ENCODE measurements around the gene HELZ2. TPM values are rescaled to one million over a fixed set of nuclear protein-coding genes. Genes with fewer than 3 reads are reported as not detected.

The HELZ2 gene
- total and polyA plus RNA-seq, 2 donors (not counting 1 experiment from before 2014, with no cell fraction given) = 3.3 to 47.6 TPM

DNA sequence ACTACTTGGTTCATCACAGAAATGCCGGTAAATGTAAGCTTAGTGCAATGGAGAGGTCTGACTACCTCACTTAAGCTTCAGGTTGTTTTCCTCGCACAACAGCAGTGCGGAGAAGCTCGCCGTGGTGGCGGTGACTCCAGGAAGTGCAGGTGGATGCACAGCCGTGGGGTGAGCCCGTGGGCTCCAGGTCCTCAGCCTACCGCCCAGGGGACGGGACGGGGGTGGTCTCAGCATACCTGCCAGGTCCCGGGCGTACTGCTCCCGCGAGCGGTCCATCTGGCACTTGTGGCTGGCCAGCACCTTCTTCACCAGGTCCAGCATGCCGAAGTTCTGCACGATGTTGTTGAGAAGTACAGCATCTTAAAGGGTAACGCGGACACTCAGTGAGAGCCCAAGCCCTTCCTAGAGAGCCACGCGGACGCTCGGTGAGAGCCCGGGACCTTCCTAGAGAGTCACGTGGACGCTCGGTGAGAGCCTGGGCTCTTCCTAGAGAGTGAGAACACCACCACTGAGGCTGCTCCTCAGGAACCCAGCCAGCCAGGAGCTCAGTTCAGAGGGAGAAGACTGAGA is 17.8 kb upstream of the HELZ2 start:
- H3K9me3 ChIP-seq (ENCODE audit: control insufficient read depth, insufficient read depth, low read depth, low read length) = no peaks in the 10 kb centered on the region
- no peak for DNase-seq (ENCODE audit: low read depth in 2 of 2)

DNA sequence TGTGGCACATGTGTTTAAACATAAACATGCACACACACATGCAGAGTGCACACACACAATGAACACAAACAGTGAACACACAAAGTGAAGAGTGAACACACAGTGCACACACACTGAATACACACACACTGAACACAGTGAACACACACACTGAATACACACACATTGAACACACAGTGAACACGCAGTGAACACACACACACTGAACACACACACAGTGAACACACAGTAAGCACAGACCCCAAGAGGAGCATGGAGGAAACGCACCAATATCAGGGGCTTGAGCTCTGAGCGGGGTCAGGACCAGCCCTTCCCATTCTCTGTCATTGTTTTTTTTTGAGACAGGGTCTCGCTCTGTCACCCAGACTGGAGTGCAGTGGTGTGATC is 17.1 kb upstream of the HELZ2 start:
- DNase-seq (ENCODE audit: low read depth in 2 of 2) = no peak
- Histone ChIP-seq H2AFZ (ENCODE audit: low read length) (no peak overlapping the region), H3K79me2 (ENCODE audit: control insufficient read depth, insufficient read depth, low read length) (no peaks in the 10 kb centered on the region), H3K9ac (ENCODE audit: insufficient read depth, low read length) (no peak overlapping the region), H3K9me3 (ENCODE audit: control insufficient read depth, insufficient read depth, low read depth, low read length) (no peaks in the 10 kb centered on the region), H3K4me2 (ENCODE audit: extremely low read depth, insufficient read depth, low read length) (no peak overlapping the region), H3K4me1 (ENCODE audit: control insufficient read depth, extremely low read depth, insufficient read depth, low read length) (peaks cover 8% of the 10 kb centered on the region), H3K27ac (ENCODE audit: insufficient read depth, low read length) (no peak overlapping the region), H3K4me3 (replicated peaks in 1 of 4; ENCODE audit: control extremely low read depth in 1 of 4, insufficient read depth in 1 of 4, low read depth in 3 of 4, low read length in 4 of 4) (no peak overlapping the region), H3K36me3 (ENCODE audit: control insufficient read depth, insufficient read depth, low read length) (peaks cover 17% of the 10 kb centered on the region), H4K20me1 (ENCODE audit: control insufficient read depth, extremely low read depth, insufficient read depth, low read length) (no peaks in the 10 kb centered on the region), H3K27me3 (ENCODE audit: control insufficient read depth, insufficient read depth, low read length) (no peaks in the 10 kb centered on the region)
- TF ChIP-seq, protein P1, sequence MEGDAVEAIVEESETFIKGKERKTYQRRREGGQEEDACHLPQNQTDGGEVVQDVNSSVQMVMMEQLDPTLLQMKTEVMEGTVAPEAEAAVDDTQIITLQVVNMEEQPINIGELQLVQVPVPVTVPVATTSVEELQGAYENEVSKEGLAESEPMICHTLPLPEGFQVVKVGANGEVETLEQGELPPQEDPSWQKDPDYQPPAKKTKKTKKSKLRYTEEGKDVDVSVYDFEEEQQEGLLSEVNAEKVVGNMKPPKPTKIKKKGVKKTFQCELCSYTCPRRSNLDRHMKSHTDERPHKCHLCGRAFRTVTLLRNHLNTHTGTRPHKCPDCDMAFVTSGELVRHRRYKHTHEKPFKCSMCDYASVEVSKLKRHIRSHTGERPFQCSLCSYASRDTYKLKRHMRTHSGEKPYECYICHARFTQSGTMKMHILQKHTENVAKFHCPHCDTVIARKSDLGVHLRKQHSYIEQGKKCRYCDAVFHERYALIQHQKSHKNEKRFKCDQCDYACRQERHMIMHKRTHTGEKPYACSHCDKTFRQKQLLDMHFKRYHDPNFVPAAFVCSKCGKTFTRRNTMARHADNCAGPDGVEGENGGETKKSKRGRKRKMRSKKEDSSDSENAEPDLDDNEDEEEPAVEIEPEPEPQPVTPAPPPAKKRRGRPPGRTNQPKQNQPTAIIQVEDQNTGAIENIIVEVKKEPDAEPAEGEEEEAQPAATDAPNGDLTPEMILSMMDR (conservative IDR thresholded peaks at IDR 0.05 in 1 of 2, IDR thresholded peaks at IDR 0.05 in 1 of 2; ENCODE audit: low read depth in 1 of 2, low read length in 2 of 2) = no peak
- TF ChIP-seq EZH2 (IDR thresholded peaks at IDR 0.05; ENCODE audit: low read length, missing control alignments) = no peak

More for the DNA sequence above, 17.8 kb upstream of the HELZ2 start:
- Histone ChIP-seq H3K27me3 (ENCODE audit: control insufficient read depth, insufficient read depth, low read length) (no peaks in the 10 kb centered on the region), H4K20me1 (ENCODE audit: control insufficient read depth, extremely low read depth, insufficient read depth, low read length) (no peaks in the 10 kb centered on the region), H3K4me1 (ENCODE audit: control insufficient read depth, extremely low read depth, insufficient read depth, low read length) (peaks cover 8% of the 10 kb centered on the region), H3K4me3 (replicated peaks in 1 of 4; ENCODE audit: control extremely low read depth in 1 of 4, insufficient read depth in 1 of 4, low read depth in 3 of 4, low read length in 4 of 4) (no peak overlapping the region), H3K4me2 (ENCODE audit: extremely low read depth, insufficient read depth, low read length) (no peak overlapping the region), H3K9ac (ENCODE audit: insufficient read depth, low read length) (no peak overlapping the region), H3K79me2 (ENCODE audit: control insufficient read depth, insufficient read depth, low read length) (no peaks in the 10 kb centered on the region), H3K27ac (ENCODE audit: insufficient read depth, low read length) (no peak overlapping the region), H2AFZ (ENCODE audit: low read length) (no peak overlapping the region), H3K36me3 (ENCODE audit: control insufficient read depth, insufficient read depth, low read length) (peaks cover 20% of the 10 kb centered on the region)
- TF ChIP-seq EZH2 (IDR thresholded peaks at IDR 0.05; ENCODE audit: low read length, missing control alignments) = no peak
- TF ChIP-seq, protein P1 (conservative IDR thresholded peaks at IDR 0.05 in 1 of 2, IDR thresholded peaks at IDR 0.05 in 1 of 2; ENCODE audit: low read depth in 1 of 2, low read length in 2 of 2) = no peak

DNA sequence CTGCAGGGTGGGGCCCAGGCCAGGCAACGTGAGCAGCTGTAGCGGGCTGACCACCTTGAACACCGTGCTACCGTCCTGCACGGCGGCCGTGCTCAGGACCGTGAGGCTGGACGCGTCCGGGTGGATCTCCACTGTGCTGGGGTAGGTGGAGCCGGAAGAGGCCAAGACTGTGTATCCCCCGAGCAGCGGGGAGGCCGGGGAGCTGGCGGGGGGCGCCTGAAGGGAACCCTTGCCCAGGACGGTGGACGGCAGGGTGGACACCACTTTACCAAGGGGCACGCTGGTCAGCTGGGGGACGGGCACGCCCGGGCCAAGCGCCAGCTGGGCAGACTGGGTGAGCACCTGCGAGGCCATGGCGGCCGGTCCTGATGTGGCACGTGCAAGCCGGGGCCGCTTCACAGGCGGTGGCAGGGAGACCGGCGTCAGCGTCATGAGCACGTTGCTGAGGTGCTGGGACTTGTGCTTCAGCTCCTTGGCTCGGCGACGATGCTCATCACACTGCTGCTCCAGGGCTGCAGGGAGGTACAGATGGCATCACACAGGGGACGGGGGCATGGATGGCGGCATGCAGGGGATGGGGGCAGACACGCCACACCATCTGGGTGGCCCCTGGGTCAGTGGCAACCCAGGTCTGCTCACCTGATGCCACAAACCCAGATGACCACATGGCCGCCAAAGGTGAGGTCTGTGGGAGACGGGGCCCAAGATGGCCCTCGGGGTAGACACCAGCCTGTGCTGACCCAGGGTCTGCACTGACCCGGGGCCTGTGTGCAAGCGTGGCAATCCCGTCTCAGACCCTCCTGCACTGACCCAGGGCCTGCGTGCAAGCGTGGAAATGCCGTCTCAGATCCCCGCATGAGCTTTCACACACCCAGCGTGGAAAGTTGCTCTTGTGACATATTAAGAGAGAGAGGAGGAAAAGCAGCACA is 16.4 kb upstream of the HELZ2 start:
- Histone ChIP-seq H2AFZ (ENCODE audit: low read length) (no peak overlapping the region), H3K36me3 (ENCODE audit: control insufficient read depth, insufficient read depth, low read length) (peaks cover 17% of the 10 kb centered on the region), H3K27me3 (ENCODE audit: control insufficient read depth, insufficient read depth, low read length) (no peaks in the 10 kb centered on the region), H3K79me2 (ENCODE audit: control insufficient read depth, insufficient read depth, low read length) (no peaks in the 10 kb centered on the region), H3K9ac (ENCODE audit: insufficient read depth, low read length) (no peak overlapping the region), H3K4me1 (ENCODE audit: control insufficient read depth, extremely low read depth, insufficient read depth, low read length) (peaks cover 8% of the 10 kb centered on the region), H3K4me2 (ENCODE audit: extremely low read depth, insufficient read depth, low read length) (no peak overlapping the region), H3K4me3 (replicated peaks in 1 of 4; ENCODE audit: control extremely low read depth in 1 of 4, insufficient read depth in 1 of 4, low read depth in 3 of 4, low read length in 4 of 4) (no peak overlapping the region), H3K9me3 (ENCODE audit: control insufficient read depth, insufficient read depth, low read depth, low read length) (no peaks in the 10 kb centered on the region), H4K20me1 (ENCODE audit: control insufficient read depth, extremely low read depth, insufficient read depth, low read length) (no peaks in the 10 kb centered on the region), H3K27ac (ENCODE audit: insufficient read depth, low read length) (no peak overlapping the region)
- DNase-seq (ENCODE audit: low read depth in 2 of 2) = no peak
- TF ChIP-seq, protein P1 (conservative IDR thresholded peaks at IDR 0.05 in 1 of 2, IDR thresholded peaks at IDR 0.05 in 1 of 2; ENCODE audit: low read depth in 1 of 2, low read length in 2 of 2) = no peak
- TF ChIP-seq EZH2 (IDR thresholded peaks at IDR 0.05; ENCODE audit: low read length, missing control alignments) = no peak

Data from fibroblast of lung (primary cell).